HG03066 (cell line): Measurements from ENCODE around the gene PLD1.

Experiments
- ATAC-seq: cut with Tn5 transposase; IDR thresholded peaks from one replicate; pipeline ENCODE4 v1.9.1; 2021; ENCODE audit warnings: low read depth; ENCODE audit not compliant: unreplicated experiment

The PLD1 gene

DNA sequence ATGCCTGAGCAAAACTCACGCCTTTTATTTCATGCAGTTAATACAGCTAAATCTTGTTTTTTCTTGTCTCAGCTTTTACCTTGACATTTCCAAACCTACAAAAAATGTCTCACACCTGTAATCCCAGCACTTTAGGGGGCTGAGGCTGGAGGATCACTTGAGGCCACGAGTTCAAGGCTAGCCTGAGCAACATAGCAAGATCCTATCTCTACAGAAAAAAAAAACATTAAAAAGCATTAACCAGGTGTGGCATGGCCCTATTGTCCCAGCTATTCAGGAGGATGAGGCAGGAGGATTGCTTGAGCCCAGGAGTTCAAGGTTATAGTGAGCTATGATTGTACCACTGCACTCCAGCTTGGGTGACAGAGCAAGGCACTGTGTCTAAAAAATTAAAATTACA lies 29.0 kb upstream of the PLD1 start:
- ATAC-seq = no peak

DNA sequence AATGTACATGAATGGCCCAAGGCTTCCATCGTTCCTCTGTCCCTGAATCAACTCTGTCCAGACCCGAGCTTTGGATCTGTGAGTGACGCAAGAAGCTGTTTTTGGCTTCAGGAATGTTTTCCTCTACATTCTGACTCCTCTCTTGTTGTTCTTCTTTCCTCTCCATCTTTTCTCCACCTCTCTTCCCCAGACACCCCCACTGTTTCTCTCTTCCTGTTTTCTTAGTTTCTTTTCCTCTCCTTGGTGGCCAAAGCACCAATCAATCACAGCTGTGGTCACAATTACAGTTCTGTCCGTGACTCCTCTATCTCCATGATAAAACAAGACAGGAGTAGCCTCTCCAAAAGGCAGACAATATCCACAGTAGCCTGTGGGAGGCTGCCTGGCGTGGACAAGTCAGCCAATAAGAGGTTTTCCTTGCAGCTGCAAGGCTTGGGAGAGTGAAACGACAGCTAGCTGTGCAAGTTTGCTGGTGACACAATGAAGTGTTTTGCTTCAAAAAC lies 28.0 kb upstream of the PLD1 start:
- no peak for ATAC-seq

GRCh38 chr3:171837698-171838097 lies 27.4 kb upstream of the PLD1 start:
- no peak for ATAC-seq

- ATAC-seq = no peak
Observed at GRCh38 chr3:171836855-171837254, 26.6 kb upstream of the PLD1 start.

- ATAC-seq = no peak
Observed at GRCh38 chr3:171835613-171836012, 25.3 kb upstream of the PLD1 start.

DNA sequence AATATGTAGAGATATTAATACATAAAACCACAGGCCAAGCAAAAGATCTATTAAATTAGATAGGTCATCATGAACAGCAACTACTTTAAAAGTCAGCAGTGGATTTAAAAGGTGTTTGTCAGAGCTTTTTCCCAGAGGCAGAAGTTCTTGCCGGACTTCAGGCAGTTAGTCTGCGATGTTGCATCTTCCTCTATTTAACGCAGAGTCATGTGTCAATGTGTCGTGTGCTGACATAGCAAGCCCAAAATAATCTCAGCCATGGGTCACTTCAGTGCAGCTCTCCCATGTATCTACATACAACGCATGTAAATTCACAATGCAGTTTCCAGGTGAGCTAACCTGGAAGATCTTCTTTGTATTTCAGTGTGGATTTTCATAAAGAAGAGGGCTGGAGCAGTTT lies 24.8 kb upstream of the PLD1 start:
- no peak for ATAC-seq

GRCh38 chr3:171834461-171834801 lies 24.1 kb upstream of the PLD1 start:
- ATAC-seq = no peak

DNA sequence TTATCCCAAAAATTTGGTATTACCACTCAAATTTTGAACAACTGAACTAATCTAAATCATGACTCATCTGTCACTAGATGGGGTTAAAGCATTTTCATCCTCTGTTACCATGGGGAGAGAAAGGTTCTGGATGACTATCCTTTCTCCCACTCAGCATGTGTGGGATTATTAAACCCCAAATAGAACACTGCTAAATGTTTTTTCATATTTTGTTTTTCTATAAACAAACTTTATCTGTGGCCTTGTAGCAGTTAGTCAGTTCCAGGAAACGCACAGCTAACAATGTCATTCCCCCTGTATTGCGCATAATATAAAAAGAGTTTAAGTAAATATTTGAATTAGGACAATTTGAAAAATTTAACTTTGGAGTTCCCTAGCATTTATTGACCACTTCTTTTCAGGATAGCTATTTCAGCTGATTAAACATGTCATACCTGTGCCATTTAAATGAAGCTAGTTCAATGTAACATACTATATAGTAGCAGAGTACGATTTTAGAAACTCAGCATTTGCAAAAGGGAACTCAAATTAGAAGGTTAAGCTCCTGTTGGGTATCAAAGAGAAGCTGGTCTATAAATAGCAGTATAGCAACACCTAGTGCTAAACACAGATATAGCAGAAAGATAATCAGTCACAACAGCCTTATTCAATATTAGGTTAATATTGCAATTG lies 23.6 kb upstream of the PLD1 start:
- ATAC-seq = no peak

DNA sequence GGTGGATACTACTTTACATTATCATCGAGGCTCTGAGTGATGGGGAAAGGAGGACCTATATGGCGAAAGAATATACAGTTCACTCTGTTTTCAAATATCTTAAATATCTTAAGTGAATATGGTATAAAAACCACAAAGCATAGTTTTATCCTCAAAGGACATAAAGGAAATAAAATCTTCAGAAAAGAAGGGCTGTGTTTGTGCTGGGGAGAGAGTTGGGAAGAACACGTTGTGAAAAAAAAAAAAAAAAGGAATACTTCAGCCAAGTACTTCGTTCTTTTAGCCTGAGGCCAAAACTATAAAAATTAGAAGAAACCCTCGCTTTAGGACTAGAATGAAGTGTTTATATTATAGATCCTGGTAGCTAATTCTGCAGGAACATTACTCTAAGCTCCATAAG lies 22.7 kb upstream of the PLD1 start:
- no peak for ATAC-seq

DNA sequence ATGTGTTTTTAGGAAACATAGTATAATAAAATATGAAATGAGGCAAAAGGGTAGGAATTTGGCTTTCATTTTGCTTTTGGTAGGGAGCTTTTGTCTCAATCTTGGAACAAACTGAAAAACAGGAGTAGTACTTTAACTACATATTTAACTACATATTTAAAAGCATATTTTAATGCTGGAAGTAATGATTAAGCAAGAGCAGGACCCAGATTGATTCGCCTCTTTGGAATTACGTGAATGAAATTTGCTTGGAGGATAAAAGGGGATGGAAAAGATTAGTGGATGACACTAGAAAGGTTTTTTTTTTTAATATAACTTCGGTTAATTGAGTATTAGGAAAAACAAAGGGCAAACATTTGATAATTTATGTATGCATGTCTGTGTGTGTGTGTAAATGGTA lies 21.7 kb upstream of the PLD1 start:
- no peak for ATAC-seq

GRCh38 chr3:171830518-171830875 lies 20.2 kb upstream of the PLD1 start:
- ATAC-seq = no peak

GRCh38 chr3:171829841-171830517 lies 19.7 kb upstream of the PLD1 start:
- ATAC-seq = peak; percentile 51

GRCh38 chr3:171828902-171829770 lies 18.9 kb upstream of the PLD1 start:
- no peak for ATAC-seq

DNA sequence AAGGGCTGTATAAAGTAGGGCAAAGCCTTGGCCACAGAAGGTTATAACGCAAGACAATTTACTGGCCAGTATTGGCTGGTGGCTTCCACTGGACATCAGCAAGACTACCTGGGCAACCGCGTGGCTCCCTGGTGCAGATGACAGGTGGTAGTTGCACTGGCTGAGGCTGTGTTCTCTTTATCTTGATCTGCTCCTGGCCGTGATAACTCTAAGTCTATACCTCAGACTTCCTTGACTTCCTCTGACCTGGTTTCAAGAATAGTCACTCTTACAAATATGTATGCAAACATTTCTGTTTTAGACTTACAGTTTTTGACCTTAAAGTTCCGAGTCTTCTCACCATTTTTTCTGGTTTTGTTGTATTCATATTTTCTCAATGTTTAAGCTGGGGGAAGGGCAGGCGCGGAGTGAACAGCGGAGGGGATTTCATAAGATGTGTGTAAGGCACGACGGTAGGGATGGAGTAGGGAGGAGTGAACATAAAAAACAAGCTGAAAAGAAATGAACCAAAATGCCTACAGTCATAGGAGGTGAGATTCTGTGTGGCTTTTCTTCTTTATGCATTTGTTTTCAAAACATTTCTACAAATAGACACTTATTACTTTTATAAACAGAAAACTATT lies 17.7 kb upstream of the PLD1 start:
- ATAC-seq = no peak

GRCh38 chr3:171827385-171827784 lies 17.1 kb upstream of the PLD1 start:
- ATAC-seq = no peak

DNA sequence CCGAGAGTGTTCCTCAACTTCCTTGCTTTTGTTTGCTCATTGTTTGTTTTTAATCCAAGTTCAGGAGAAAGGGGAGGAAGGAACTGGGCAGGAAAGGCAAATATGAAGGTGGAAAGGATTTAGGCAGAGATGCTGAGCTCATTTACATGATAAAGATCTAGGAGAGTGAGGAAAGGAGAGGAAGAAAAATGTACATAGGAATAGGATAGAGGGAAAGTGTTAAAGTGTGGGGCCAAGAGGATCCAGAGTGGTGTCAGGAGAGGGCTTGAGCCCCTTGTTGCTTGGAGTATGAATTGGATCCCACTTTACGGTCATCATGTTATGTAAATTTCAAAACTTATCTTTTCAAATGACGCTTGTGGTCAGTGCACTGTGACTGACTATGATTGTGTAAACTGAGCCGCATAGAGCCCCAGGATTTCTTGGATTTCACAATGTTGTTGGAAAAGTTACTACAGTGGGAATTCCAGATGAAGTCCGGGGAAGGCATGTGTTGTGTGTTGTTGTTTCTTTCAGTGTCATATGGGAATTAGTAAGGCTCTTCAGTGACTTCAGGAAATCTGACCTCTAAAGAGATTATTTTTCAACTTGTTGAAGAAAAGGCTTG lies 15.0 kb upstream of the PLD1 start:
- no peak for ATAC-seq

DNA sequence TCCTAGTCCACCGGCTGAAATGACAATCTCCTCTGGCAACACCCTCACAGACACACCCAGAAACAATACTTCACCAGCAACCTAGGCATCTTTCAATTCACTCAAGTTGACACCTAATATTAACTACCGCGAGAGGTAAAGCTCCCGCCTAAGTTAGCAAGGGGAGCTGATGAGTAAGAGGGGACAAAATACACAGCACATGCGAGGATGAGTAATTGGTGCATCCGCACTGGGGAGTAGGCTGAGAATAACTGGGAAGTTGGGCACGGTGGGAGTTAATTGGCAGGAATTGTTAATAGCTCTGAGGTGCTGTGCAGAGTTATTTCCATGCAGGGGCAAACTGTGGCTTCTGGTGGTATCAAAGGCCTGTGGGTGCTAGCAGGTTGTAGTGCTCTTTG lies 14.5 kb upstream of the PLD1 start:
- no peak for ATAC-seq

DNA sequence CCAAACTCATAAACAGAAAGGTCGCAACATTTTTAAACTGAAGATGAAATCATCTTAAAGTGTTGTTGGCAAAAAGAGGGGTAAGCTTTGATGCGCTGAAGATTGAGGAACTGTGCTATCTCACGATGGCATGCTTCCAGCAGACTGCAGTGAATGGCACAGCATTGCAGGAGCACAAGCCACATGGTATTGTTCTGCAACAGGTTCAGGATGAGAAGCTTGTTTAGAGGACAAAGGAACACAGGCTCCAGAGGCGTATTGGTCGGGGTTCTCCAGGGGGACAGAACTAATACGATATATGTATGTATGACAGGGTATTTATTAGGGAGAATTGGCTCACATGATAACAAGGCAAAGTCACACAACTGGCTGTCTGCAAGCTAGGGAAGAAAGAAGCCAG lies 13.8 kb upstream of the PLD1 start:
- no peak for ATAC-seq

DNA sequence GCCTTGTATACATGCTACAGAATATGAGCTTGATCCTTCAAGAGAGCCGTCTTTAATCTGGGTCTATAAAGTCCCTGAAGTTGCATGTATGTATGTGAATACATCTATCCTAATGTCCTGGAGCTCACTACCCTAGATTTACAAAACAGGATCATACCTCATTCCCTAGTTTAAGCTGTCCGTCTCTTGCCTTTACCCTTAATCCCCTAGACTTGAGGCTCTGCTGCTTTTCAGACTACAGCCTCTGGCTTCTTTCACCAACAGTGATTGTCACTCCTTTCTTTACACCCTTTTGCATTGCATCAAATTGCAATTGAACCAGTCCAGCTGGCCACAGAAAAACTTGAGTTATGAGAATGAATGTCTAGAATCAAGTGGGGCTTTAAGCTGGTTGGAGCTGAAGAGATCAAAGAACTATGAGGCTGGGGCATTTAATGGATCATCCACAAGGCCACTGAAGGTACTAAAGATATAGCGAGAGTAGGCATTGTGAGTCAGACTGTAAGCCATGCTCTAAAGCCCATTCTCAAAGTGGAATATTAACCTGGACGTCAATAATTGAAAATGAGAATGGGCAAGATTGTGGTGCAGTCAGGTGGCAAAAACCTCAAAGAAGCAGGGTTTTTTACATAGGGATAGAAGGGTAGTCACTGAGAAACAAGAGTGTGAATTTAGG lies 12.3 kb upstream of the PLD1 start:
- peak; percentile 56 for ATAC-seq

GRCh38 chr3:171821778-171822358 lies 11.6 kb upstream of the PLD1 start:
- ATAC-seq = no peak
